ENCODE data around the gene AGPAT2.

The AGPAT2 gene

DNA sequence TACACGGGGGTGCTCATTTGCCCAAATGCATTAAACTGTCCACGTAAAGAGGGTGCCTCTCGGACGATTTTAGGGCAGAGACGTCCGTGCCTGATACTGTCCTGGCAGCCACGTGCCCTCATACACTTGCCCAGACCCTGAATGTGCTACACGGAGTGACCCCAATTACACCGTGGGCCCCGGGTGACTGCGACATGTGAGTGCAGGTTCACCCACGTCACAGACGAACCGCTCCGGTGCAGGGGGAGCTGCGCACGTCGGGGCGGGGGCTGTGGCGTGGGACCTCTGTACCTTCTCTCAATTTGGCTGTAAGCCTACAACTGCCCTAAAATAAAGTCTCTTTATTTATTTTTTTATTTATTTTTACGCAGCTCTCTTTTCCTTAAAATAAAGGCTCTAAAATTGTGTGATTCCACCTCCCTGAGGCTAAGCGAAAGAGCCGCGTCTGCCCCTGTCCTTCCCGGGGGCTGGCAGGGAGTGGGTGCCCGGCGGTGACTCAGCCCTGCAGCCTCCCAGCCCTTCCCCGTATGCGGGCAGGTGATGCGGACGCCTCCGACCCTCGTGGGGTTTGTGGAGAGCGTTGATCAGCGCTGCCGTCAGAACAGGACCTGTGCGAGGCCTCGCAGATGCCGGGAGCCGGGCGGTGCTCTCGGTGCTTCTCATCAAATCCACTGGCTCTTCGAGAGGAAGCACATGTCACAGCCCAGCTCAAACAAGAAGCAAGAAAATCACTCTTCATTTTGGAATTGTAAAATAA, 33.8 kb downstream of the AGPAT2 start:
- TF ChIP-seq CTCF (conservative IDR thresholded peaks at IDR 0.05; ENCODE audit: low read depth) = no peak
- POLR2A ChIA-PET (ENCODE audit: low non-redundant PET) = no interaction called here
- no peak overlapping the region for H3K27ac ChIP-seq
- DNase-seq (ENCODE audit: low spot score) = no peak
- CTCF ChIA-PET = interaction anchor here (1.1 kb wide), 1 partner anchor 9 kb away, joined by 3 read pairs; no protein-coding TSS in a partner anchor

- no peak for DNase-seq (ENCODE audit: low spot score)
- CTCF ChIA-PET = interaction anchor here (0.7 kb wide), 2 partner anchors 20 to 136 kb away, joined by 3 read pairs; no protein-coding TSS in a partner anchor
- no peak for TF ChIP-seq CTCF (conservative IDR thresholded peaks at IDR 0.05; ENCODE audit: low read depth)
Measured at GRCh38 chr9:136651860-136652259, 35.4 kb downstream of the AGPAT2 start.

DNA sequence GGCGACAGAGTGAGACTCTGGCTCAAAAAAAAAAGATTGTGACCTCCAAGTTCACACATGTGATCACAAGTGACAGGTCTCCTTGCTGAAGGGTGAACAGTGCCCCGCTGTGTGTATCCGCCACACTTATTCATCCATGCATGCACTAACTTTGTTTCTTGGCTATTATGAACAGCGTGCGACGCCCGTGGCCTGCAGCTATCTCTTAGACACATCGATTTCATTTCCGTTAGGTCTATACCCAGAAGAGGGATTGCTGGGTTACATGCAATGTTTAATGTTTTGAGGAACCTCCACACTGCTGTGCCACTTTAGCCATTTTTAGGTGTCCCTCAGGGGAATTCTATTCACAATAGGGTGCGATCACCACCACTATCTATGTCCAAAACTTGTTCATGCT, 36.6 kb downstream of the AGPAT2 start:
- TF ChIP-seq CTCF (conservative IDR thresholded peaks at IDR 0.05; ENCODE audit: low read depth) = no peak
- no peak overlapping the region for H3K27ac ChIP-seq
- ChIA-PET CTCF (interaction anchor here (0.7 to 1.2 kb wide), 2 partner anchors 24 to 162 kb away, joined by 3 to 5 read pairs; no protein-coding TSS in a partner anchor), POLR2A (ENCODE audit: low non-redundant PET) (no interaction called here)
- no peak for DNase-seq (ENCODE audit: low spot score)

More at GRCh38 chr9:136651860-136652259, 35.4 kb downstream of the AGPAT2 start:
- POLR2A ChIA-PET (ENCODE audit: low non-redundant PET) = interaction anchor here (0.7 kb wide), 1 partner anchor 168 kb away, joined by 4 read pairs; no protein-coding TSS in a partner anchor
- H3K27ac ChIP-seq = no peak overlapping the region

DNA sequence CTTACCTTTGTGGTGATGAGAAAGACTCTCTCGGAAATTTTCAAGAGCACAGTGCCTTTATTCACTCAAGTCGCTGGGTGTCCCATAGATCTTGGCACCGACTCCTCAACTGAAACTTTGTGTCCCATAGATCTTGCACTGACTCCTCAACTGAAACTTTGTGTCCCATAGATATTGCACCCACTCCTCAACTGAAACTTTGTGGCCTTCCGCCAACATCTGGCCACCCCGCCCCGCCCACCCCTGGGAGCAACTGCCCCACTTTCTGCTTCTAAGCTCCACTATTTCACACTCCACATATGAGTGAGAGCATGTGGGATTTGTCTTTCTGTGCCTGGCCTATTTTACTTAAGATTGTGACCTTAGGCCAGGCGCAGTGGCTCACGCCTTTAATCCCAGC, 37.2 kb downstream of the AGPAT2 start:
- no peak for DNase-seq (ENCODE audit: low spot score)
- no peak for TF ChIP-seq CTCF (conservative IDR thresholded peaks at IDR 0.05; ENCODE audit: low read depth)
- no peak overlapping the region for H3K27ac ChIP-seq
- POLR2A ChIA-PET (ENCODE audit: low non-redundant PET) = no interaction called here
- CTCF ChIA-PET = interaction anchor here (0.7 to 1.2 kb wide), 2 partner anchors 23 to 161 kb away, joined by 3 to 5 read pairs; no protein-coding TSS in a partner anchor

- H3K27ac ChIP-seq = no peak overlapping the region
- ChIA-PET POLR2A (ENCODE audit: low non-redundant PET) (no interaction called here), CTCF (interaction anchor here (0.6 to 1.3 kb wide), 3 partner anchors 10 to 336 kb away, joined by 3 read pairs; no protein-coding TSS in a partner anchor)
- no peak for TF ChIP-seq CTCF (conservative IDR thresholded peaks at IDR 0.05; ENCODE audit: low read depth)
- DNase-seq (ENCODE audit: low spot score) = no peak
Measured at GRCh38 chr9:136648751-136649150, 38.5 kb downstream of the AGPAT2 start.

GRCh38 chr9:136646827-136647711, 40.2 kb downstream of the AGPAT2 start:
- ChIA-PET CTCF (interaction anchor here (0.7 to 1.7 kb wide), 5 partner anchors 25 to 162 kb away, joined by 3 to 8 read pairs (median 4); no protein-coding TSS in a partner anchor), POLR2A (ENCODE audit: low non-redundant PET) (no interaction called here)
- H3K27ac ChIP-seq = no peak overlapping the region
- no peak for TF ChIP-seq CTCF (conservative IDR thresholded peaks at IDR 0.05; ENCODE audit: low read depth)
- no peak for DNase-seq (ENCODE audit: low spot score)

Data from RWPE1 (cell line).